HG03378 (cell line): ENCODE data around the gene ADAMTS2.
"Not testable (repeated sequence)": the region's sequence is repeated elsewhere in the genome, so short reads cannot be mapped to it uniquely, and the experiment has no call there.

Experiments used
- ATAC-seq: cut with Tn5 transposase; IDR thresholded peaks from one replicate; pipeline ENCODE4 v1.9.1; 2021; ENCODE audit warnings: mild to moderate bottlenecking, moderate library complexity; ENCODE audit not compliant: unreplicated experiment

The ADAMTS2 gene

GRCh38 chr5:179327021-179327735 lies 18.1 kb downstream of the ADAMTS2 start:
- no peak for ATAC-seq

- no peak for ATAC-seq
Measured at GRCh38 chr5:179326122-179326927, 18.9 kb downstream of the ADAMTS2 start.

GRCh38 chr5:179325296-179326031 lies 19.8 kb downstream of the ADAMTS2 start:
- no peak for ATAC-seq

DNA sequence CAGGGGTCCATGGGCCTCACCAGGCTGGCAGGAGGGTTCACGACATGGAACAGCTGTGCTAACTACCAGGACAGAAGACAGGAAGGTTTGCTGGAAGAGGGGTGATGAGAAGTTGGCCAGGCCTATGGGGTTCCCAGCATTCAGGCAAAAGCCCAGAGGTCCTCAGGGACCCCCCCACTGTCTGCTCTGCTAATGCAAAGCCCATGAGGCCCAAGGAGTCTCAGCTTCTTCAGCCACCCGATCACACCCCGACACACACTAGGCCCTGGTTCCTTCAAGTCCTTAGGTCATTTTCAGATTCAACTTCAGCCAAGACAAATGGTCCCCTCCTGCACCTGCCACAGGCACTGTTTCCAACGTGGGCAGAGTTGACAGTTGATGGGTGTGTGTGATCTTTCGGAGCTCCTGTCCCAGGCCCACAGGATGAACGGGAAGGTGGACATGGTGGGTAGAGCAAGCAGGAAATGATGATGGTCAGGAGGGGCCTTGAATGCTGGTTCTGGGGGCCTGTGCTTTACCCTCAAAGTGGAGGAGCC lies 20.4 kb downstream of the ADAMTS2 start:
- ATAC-seq, result no peak

- not testable (repeated sequence) for ATAC-seq
Measured at GRCh38 chr5:179324316-179324715, 20.9 kb downstream of the ADAMTS2 start.

- no peak for ATAC-seq
Measured at GRCh38 chr5:179323026-179323870, 22.0 kb downstream of the ADAMTS2 start.

DNA sequence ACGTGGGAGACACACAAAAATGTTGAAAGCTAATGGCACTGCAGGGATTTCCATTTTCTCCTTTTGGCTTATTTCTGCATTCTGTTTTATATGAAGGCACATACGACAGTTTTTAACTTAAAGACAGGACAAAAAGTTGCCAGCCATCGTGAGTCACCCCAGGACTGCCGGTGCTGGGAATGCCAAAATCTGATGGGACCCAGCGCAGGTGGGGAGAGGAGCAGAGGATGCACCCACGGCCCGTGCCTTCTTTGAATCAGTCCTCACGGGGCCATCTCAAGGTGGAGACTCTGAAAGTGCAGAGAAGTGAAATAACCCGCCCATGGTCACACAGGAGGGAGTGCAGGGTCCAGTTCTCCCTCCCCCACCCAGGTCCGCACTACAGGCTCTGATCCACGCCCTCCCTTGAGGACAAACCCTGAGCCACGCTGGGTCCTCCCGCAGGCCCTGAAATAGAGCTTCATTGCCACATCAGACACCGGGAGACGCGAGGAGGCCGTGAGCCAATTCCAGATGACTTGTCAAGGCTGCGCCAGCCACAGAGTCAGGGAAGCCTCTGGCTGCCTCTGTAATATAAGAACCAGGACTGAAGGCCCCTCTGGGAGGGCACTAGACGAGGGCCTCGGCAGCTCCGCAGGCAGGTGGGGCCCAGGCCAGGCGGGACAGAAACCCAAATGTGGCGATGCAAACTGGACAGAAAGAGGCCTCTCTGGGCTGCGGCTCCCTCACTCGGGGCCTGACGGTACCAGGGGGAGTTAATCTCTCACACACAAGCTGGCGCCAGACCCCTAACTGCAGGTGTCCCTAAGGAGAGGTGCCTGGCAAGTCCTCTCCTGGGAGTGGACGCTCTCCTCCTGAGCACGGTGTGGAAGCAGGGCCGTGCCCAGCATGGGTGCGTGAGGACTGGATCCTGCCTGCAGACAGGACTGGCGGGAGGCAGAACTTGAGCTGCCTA lies 22.9 kb downstream of the ADAMTS2 start:
- no peak for ATAC-seq

GRCh38 chr5:179321206-179321987 lies 23.9 kb downstream of the ADAMTS2 start:
- no peak for ATAC-seq

DNA sequence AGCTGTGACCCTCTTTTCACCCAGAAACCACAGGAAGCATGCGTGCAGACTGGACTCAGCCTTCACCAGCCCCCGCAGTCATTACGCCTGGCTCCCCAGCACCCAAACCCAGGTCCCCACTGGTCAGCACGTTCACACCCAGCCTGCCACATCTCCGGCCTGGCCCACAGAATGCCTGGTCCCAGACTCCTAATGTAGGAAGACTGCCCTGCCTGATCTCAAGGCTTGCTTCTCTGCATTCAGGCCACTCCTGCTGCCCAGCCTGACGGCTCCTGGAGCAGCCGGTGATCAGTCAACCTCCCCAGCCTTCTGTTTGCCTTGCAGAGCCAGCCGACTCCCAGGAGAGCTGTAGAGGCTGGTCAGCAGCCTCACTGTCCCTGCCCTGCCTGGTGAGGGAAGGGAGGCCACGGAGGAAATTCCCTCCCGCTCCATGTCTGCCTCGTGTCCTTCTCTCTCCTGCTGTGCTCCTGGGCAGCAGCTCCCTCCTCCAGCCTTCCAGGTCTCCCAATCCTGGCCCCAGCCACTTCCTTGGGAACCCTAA lies 25.4 kb downstream of the ADAMTS2 start:
- no peak for ATAC-seq

DNA sequence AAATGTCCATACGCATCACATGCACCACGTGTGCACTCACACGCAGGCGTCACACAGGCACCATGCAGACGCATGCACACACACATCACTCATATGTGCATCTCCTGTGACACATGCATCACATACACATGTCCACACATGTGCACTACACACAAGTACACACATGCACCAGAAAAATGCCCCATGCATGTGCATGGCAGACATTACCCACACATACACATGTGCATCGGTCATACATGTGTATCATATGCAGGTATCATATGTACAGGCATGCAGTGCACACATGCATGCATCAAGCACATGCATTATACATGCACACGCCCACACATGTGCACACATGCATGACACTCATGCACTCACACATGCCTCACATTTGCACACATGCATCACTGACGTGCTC lies 26.1 kb downstream of the ADAMTS2 start:
- no peak for ATAC-seq

GRCh38 chr5:179318221-179318955 lies 26.9 kb downstream of the ADAMTS2 start:
- no peak for ATAC-seq

DNA sequence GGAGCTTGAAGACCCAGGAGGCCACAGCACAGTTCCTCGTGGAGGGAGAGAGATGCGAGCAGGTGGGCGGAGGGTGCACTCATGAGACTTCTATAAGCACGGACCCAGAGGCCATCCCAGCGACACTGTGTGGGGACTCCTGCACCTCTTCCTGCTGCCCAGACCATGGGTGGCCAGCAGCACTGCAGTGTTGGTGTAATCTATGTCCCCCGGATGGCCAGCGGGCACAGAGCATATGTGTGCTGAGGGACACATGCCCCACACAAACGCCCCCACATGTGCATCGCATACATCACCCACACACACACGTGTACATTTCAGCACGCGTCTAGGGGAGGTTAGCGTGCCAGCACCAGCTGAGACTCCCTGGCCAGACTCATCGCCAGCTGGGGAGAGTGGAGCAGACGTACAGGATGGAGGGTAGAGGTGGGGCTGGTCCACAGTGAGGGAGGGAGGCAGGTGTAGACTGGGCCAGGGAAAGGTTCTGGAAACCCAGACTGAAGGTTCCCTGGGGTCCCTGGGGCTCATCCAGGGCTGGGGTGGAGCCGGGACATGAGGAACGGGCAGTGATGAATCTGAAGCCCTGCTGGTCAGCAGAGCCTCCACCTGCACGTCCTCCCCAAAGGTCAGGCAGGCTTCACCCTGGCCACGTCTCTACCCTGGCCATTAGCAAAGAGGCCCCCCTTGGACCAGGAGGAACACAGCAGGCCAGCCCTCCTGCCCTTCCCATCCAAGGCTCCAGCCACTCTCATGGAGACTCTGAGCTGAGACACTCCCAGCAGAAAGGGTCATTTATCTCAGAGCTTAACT lies 27.6 kb downstream of the ADAMTS2 start:
- no peak for ATAC-seq

- no peak for ATAC-seq
Measured at GRCh38 chr5:179316982-179317381, 28.3 kb downstream of the ADAMTS2 start.

DNA sequence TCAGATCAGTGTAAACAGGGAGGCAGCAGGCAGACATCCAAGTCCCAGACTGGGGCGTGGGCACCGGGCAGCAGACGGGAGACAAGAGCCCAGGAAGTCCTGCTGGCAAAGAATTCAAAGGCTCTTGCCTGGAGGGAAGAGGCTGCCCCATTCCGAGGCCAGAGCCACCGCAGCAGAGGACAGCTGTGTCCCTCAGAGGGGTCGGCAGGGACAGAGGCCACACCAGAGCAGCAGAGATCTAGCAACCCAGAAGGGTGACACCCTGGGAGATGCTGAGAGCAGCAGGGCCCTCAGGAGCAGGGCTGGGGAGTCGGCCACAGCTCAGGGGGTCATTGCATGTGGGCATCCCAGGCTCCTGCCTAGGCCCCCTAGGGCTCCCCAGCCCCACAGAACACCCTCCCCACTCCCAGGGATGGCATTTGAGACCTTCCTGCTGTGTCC lies 29.1 kb downstream of the ADAMTS2 start:
- ATAC-seq, result no peak

- no peak for ATAC-seq
Measured at GRCh38 chr5:179315356-179315890, 29.8 kb downstream of the ADAMTS2 start.

- no peak for ATAC-seq
Measured at GRCh38 chr5:179314606-179315355, 30.5 kb downstream of the ADAMTS2 start.
